ENCODE data around the gene C16orf92. TPM values are rescaled to one million over a fixed set of nuclear protein-coding genes. Genes with fewer than 3 reads are reported as not detected.

The C16orf92 gene
- total and polyA plus RNA-seq, 2 of the 8 experiments (the other 6 are each of a cell fraction or from before 2014, with no cell fraction given): not detected

DNA sequence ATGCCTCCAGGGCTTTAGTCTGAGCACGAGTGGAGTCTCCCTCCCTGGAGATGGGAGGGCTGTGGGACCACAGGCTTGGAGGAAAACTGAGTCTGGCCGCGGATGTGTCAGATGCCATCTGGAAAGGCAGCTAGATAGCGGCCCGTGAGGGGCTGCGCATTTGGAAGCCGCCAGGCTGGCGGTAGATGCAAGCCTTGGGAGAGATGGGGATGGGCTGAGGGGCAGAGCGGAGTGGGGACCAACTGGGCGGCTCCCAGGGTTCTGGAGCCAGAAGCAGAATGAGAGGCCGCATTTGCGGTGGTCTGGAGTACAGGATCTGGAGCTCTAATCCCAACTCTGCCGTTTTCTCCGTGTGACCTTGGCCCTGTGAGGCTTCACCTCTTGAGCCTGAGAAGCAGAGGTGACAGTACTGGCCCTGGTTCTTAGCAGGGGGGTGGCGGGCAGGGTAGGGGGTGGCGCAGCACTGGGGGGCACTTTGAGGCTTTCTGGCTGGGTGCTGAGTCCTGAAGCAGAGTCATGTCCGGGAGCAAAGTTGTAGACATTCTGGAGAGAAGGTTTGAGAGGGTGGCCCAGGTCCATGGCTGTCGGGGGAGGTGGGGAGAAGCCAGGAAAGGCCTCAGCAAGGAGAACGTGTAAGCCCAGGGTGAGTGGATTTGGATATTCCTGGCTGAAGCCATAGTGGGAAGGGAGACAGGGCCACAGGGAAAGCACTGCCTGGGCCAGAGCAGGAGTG, 20.2 kb upstream of the C16orf92 start (continued):
- TF ChIP-seq ZNF274 (IDR thresholded peaks at IDR 0.05; ENCODE audit: borderline replicate concordance, extremely low read depth, low read length): no peak
- TF ChIP-seq TBP (IDR thresholded peaks at IDR 0.05; ENCODE audit: low read depth, low read length): no peak
- no peak for TF ChIP-seq JUN (IDR thresholded peaks at IDR 0.05; ENCODE audit: low read depth, low read length)
- no peak for TF ChIP-seq YY1 (IDR thresholded peaks at IDR 0.05; ENCODE audit: low read depth, low read length)

Measured in H1 (cell line).